ENCODE results near the gene ZNF683.

- no peak for TF ChIP-seq CTCF (IDR thresholded peaks at IDR 0.05; ENCODE audit: insufficient read depth, low read length)
- TF ChIP-seq GABPA (IDR thresholded peaks at IDR 0.05; ENCODE audit: low read depth), result no peak
- TF ChIP-seq, protein P1, sequence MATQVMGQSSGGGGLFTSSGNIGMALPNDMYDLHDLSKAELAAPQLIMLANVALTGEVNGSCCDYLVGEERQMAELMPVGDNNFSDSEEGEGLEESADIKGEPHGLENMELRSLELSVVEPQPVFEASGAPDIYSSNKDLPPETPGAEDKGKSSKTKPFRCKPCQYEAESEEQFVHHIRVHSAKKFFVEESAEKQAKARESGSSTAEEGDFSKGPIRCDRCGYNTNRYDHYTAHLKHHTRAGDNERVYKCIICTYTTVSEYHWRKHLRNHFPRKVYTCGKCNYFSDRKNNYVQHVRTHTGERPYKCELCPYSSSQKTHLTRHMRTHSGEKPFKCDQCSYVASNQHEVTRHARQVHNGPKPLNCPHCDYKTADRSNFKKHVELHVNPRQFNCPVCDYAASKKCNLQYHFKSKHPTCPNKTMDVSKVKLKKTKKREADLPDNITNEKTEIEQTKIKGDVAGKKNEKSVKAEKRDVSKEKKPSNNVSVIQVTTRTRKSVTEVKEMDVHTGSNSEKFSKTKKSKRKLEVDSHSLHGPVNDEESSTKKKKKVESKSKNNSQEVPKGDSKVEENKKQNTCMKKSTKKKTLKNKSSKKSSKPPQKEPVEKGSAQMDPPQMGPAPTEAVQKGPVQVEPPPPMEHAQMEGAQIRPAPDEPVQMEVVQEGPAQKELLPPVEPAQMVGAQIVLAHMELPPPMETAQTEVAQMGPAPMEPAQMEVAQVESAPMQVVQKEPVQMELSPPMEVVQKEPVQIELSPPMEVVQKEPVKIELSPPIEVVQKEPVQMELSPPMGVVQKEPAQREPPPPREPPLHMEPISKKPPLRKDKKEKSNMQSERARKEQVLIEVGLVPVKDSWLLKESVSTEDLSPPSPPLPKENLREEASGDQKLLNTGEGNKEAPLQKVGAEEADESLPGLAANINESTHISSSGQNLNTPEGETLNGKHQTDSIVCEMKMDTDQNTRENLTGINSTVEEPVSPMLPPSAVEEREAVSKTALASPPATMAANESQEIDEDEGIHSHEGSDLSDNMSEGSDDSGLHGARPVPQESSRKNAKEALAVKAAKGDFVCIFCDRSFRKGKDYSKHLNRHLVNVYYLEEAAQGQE (IDR thresholded peaks at IDR 0.05; ENCODE audit: insufficient replicate concordance, low read depth), result no peak
- no peak for TF ChIP-seq SPI1 (IDR thresholded peaks at IDR 0.05; ENCODE audit: borderline replicate concordance, low read depth)
- no peak for TF ChIP-seq POLR2AphosphoS5 (IDR thresholded peaks at IDR 0.05; ENCODE audit: low read depth)
Observed at GRCh38 chr1:26328597-26328996, 44.0 kb downstream of the ZNF683 start.
